NT2/D1 (cell line): Measurements from ENCODE around the gene GATA6.

Experiments used
- SUZ12 ChIP-seq: IDR thresholded peaks from 2 replicates; pipeline ENCODE4 v1.6.1; 2011; ENCODE audit not compliant: insufficient read length, insufficient read depth; ENCODE audit errors: extremely low read depth
- YY1 ChIP-seq: IDR thresholded peaks from 2 replicates; pipeline ENCODE4 v1.6.1; 2011; ENCODE audit not compliant: insufficient read length, insufficient read depth

DNA sequence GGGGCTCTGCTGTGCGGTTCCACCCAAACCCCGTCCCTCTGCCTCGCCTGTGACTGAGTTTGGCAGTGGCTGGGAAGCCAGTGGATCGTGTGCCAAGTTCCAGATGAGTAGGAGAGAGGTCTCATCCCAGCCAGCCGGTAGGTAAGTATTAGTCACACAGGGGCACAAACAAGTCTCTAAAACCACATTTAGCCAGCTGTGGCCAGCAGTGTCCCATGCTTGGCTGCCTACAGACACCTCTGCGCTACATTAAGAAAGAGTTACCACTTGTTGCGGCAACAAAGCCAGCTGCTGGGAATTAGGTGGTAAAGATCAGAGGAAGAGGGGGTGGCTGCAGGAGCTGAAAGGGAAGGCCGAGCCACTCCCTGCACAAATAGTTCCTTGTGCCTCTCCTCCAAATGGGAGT, 81.2 kb downstream of the GATA6 start:
- TF ChIP-seq YY1, result no peak
- TF ChIP-seq SUZ12, result no peak
